Kidney epithelial cell (primary cell): Measurements from ENCODE around the gene NACC2. TPM values are rescaled to one million over a fixed set of nuclear protein-coding genes. Genes with fewer than 3 reads are reported as not detected.

Experiments
- DNase-seq: peaks from one replicate; pipeline ENCODE4 v3.0.0-alpha.2; 2010; ENCODE audit warnings: low read depth
- H3K27me3 ChIP-seq: 2 replicates; pipeline ENCODE4 v1.6.0; 2011; ENCODE audit warnings: low read length; ENCODE audit not compliant: control insufficient read depth, insufficient read depth
- H3K36me3 ChIP-seq: 2 replicates; pipeline ENCODE4 v1.5.1; 2011; ENCODE audit warnings: low read length; ENCODE audit not compliant: control insufficient read depth, insufficient read depth
- H3K4me3 ChIP-seq: 2 replicates; pipeline ENCODE4 v1.5.1; 2011; ENCODE audit warnings: low read depth, mild to moderate bottlenecking, control low read depth, low read length
- CTCF ChIP-seq: IDR thresholded peaks from 2 replicates; pipeline ENCODE4 v1.5.1; 2011; ENCODE audit warnings: mild to moderate bottlenecking, moderate library complexity, low read length, control low read depth, inconsistent platforms; ENCODE audit not compliant: insufficient read depth, poor library complexity, severe bottlenecking
- total RNA-seq: library from RNA; depleted of rRNA; stranded (reverse); fragments of >200 nt; gene quantifications from 2 replicates; pipeline ENCODE4 v1.2.3, GENCODE V29; 2015

The NACC2 gene
- total RNA-seq, 1 donor from 2014 or later = 26.0 TPM

GRCh38 chr9:136118320-136119060 is 23.4 kb upstream of the NACC2 start, which contains the start of gene TMEM250:
TSS of gene TMEM250 (minus strand) at chr9:136118875. CDS start at chr9:136116900, 1,975 bp downstream.
- peak; percentile 70 for DNase-seq
- no peak for TF ChIP-seq CTCF
- Histone ChIP-seq H3K4me3 (peak within 1 kb of the TSS; percentile 82), H3K27me3 (peaks cover under 1% of the 10 kb centered on the region), H3K36me3 (no peaks in the 10 kb centered on the region)

GRCh38 chr9:136117916-136118319 is 22.8 kb upstream of the NACC2 start:
- Histone ChIP-seq H3K27me3 (no peaks in the 10 kb centered on the region), H3K36me3 (no peaks in the 10 kb centered on the region), H3K4me3 (peak overlapping the region; percentile 82)
- TF ChIP-seq CTCF = no peak
- DNase-seq = no peak

- no peak for TF ChIP-seq CTCF
- H3K36me3 ChIP-seq = no peaks in the 10 kb centered on the region
- no peaks in the 10 kb centered on the region for H3K27me3 ChIP-seq
- peak overlapping the region; percentile 82 for H3K4me3 ChIP-seq
- no peak for DNase-seq
These were observed 22.3 kb upstream of the NACC2 start for GRCh38 chr9:136117291-136117915.

GRCh38 chr9:136116360-136117098 is 21.4 kb upstream of the NACC2 start:
- H3K4me3 ChIP-seq = no peak overlapping the region
- no peak for TF ChIP-seq CTCF
- no peak for DNase-seq

GRCh38 chr9:136115641-136116359 is 20.7 kb upstream of the NACC2 start:
- no peak for TF ChIP-seq CTCF
- Histone ChIP-seq H3K27me3 (no peaks in the 10 kb centered on the region), H3K36me3 (no peaks in the 10 kb centered on the region), H3K4me3 (no peak overlapping the region)
- no peak for DNase-seq

More at GRCh38 chr9:136116360-136117098, 21.4 kb upstream of the NACC2 start:
- Histone ChIP-seq H3K36me3 (no peaks in the 10 kb centered on the region), H3K27me3 (no peaks in the 10 kb centered on the region)
